ENCODE results near the gene BAHCC1. TPM values are rescaled to one million over a fixed set of nuclear protein-coding genes. Genes with fewer than 3 reads are reported as not detected.

BAHCC1 gene
- total RNA-seq, 1 experiment from 2014 or later: 3.1 TPM

GRCh38 chr17:81431545-81432482, 36.6 kb downstream of the BAHCC1 start:
- H3T11ph ChIP-seq (ENCODE audit: low read length): no peak overlapping the region
- no peak overlapping the region for H3K18ac ChIP-seq (ENCODE audit: insufficient read length, low read depth, low read length)
- no peaks in the 10 kb centered on the region for H3K9me3 Mint-ChIP-seq
- no peaks in the 10 kb centered on the region for H3K79me2 ChIP-seq (ENCODE audit: insufficient read depth, low read length)
- no peak overlapping the region for H3K4ac ChIP-seq (ENCODE audit: low read depth, low read length)
- H3K27me3 Mint-ChIP-seq (ENCODE audit: low read depth): no peaks in the 10 kb centered on the region; the same call in none of the 2 replicates
- no peak overlapping the region for H2BK12ac ChIP-seq (ENCODE audit: insufficient read length, low read depth, low read length)
- no peaks in the 10 kb centered on the region for H3K9me3 ChIP-seq (ENCODE audit: control insufficient read depth, low read depth, low read length)
- H4K5ac ChIP-seq (ENCODE audit: insufficient read length, low read depth, low read length): no peak overlapping the region
- H3K36me3 Mint-ChIP-seq (ENCODE audit: insufficient read depth in 1 of 3, low read depth in 3 of 3): no peaks in the 10 kb centered on the region
- H3K27ac Mint-ChIP-seq: no peak overlapping the region
- no peak overlapping the region for H3K4me2 ChIP-seq (ENCODE audit: insufficient read depth, insufficient read length, low read length)
- H4K8ac ChIP-seq (replicated peaks; ENCODE audit: insufficient read length, low read depth, low read length): no peak overlapping the region
- no peak overlapping the region for H3K9ac ChIP-seq (ENCODE audit: extremely low read depth, insufficient read length, low read length)
- H3K4me1 Mint-ChIP-seq: peaks cover 0 to 12% of the 10 kb centered on the region in 2 experiments; a peak in 2 of 4 replicates
- no peak overlapping the region for H2AK5ac ChIP-seq (ENCODE audit: insufficient read length, low read length)
- no peak for TF ChIP-seq CTCF (conservative IDR thresholded peaks at IDR 0.05)
- H3K56ac ChIP-seq (ENCODE audit: insufficient read length, low read depth, low read length): no peak overlapping the region
- no peak overlapping the region for H2BK120ac ChIP-seq (ENCODE audit: low read depth, low read length, poor library complexity, severe bottlenecking)
- H2BK15ac ChIP-seq (ENCODE audit: low read depth, low read length): no peak overlapping the region; the same call in 1 of the 2 replicates
- no peaks in the 10 kb centered on the region for H3K27me3 ChIP-seq (ENCODE audit: insufficient read depth, low read length)
- no peak overlapping the region for H3K14ac ChIP-seq (ENCODE audit: insufficient read depth, low read length)
- H2AFZ ChIP-seq (ENCODE audit: low read length): no peak overlapping the region
- H3K23me2 ChIP-seq (ENCODE audit: insufficient read length, low read depth, low read length, poor library complexity, severe bottlenecking): no peaks in the 10 kb centered on the region
- no peak overlapping the region for H3K27ac ChIP-seq (ENCODE audit: insufficient read length, low read depth, low read length)
- H4K20me1 ChIP-seq (ENCODE audit: control insufficient read depth, insufficient read depth, insufficient read length): peaks cover 4% of the 10 kb centered on the region
- H4K91ac ChIP-seq (ENCODE audit: insufficient read length, low read depth, low read length): no peak overlapping the region
- H3K4me3 Mint-ChIP-seq: no peak overlapping the region
- H2BK20ac ChIP-seq (ENCODE audit: low read depth, low read length, poor library complexity, severe bottlenecking): no peak overlapping the region
- no peaks in the 10 kb centered on the region for H3K79me1 ChIP-seq (ENCODE audit: insufficient read depth, low read depth, low read length, poor library complexity, severe bottlenecking)
- H2BK5ac ChIP-seq (ENCODE audit: insufficient read length, low read length): no peak overlapping the region
- no peak overlapping the region for H3K23ac ChIP-seq (ENCODE audit: insufficient read length, low read depth, low read length)
- no CpG with 5 or more reads among the region's 25 CpGs for WGBS (ENCODE audit: extremely low coverage, insufficient read length, low lambda C conversion rate)
- no peaks in the 10 kb centered on the region for H3K4me1 ChIP-seq (ENCODE audit: insufficient read depth, low read length)
- DNase-seq: no peak
